ENCODE measurements around the gene ZNF747.

- no peak for TF ChIP-seq POLR2AphosphoS5 (IDR thresholded peaks at IDR 0.05)
- TF ChIP-seq, protein P1, sequence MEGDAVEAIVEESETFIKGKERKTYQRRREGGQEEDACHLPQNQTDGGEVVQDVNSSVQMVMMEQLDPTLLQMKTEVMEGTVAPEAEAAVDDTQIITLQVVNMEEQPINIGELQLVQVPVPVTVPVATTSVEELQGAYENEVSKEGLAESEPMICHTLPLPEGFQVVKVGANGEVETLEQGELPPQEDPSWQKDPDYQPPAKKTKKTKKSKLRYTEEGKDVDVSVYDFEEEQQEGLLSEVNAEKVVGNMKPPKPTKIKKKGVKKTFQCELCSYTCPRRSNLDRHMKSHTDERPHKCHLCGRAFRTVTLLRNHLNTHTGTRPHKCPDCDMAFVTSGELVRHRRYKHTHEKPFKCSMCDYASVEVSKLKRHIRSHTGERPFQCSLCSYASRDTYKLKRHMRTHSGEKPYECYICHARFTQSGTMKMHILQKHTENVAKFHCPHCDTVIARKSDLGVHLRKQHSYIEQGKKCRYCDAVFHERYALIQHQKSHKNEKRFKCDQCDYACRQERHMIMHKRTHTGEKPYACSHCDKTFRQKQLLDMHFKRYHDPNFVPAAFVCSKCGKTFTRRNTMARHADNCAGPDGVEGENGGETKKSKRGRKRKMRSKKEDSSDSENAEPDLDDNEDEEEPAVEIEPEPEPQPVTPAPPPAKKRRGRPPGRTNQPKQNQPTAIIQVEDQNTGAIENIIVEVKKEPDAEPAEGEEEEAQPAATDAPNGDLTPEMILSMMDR (IDR thresholded peaks at IDR 0.05): no peak
- TF ChIP-seq POLR2A (IDR thresholded peaks at IDR 0.05): no peak
Observed at GRCh38 chr16:30527635-30528178, 7.0 kb downstream of the ZNF747 start.

Measured in prostate gland (tissue), 2 donors.